Thyroid gland (tissue), 4 donors: ENCODE results near the gene HEATR5A. TPM values are rescaled to one million over a fixed set of nuclear protein-coding genes. Genes with fewer than 3 reads are reported as not detected.

Experiments
- DNase-seq, 2 donors: peaks; one replicate each; pipeline ENCODE4 v3.0.0-alpha.2; 2019
- H3K27ac ChIP-seq, 3 donors: fragments of 200-600 bp; sonication (generic); 1 replicate in 2 of 3; 2 replicates in 1 of 3; pipeline ENCODE4 v1.5.1; 2016 to 2019; ENCODE audit warnings: mild to moderate bottlenecking in 1 of 3, moderate library complexity in 1 of 3
- H3K27me3 ChIP-seq: fragments of 200-600 bp; sonication (generic); one replicate; pipeline ENCODE4 v1.5.1; 2019
- H3K36me3 ChIP-seq, 2 donors: fragments of 200-600 bp; sonication (generic); one replicate each; pipeline ENCODE4 v1.5.1; 2016 to 2019
- H3K4me1 ChIP-seq, 2 donors: fragments of 200-600 bp; sonication (generic); one replicate each; pipeline ENCODE4 v1.5.1; 2017 to 2019
- H3K4me3 ChIP-seq, 3 donors: fragments of 200-600 bp; sonication (generic); replicated peaks in 1 of 3; 1 replicate in 2 of 3; 2 replicates in 1 of 3; pipeline ENCODE4 v1.5.1; 2016; ENCODE audit warnings: mild to moderate bottlenecking in 1 of 3
- H3K9me3 ChIP-seq: fragments of 200-600 bp; sonication (generic); one replicate; pipeline ENCODE4 v1.5.1; 2017
- POLR2A ChIP-seq, 2 donors: fragments of 450-650 bp; IDR thresholded peaks; one replicate each; pipeline ENCODE4 v1.6.1; 2017; ENCODE audit warnings: antibody characterized with exemption in 2 of 2, mild to moderate bottlenecking in 2 of 2, moderate library complexity in 1 of 2
- WGBS, 2 donors: methylation state at CpG; one replicate each; pipeline ENCODE4 v1.1.5; 2017; 5-methylcytosine and 5-hydroxymethylcytosine counted together
- intact Hi-C: fragments of 100-400 bp; cut with DNase I; formaldehyde crosslinking; loops from one replicate; pipeline ENCODE4 v1.15.1; 2023
- total RNA-seq, 4 donors: library from RNA; depleted of rRNA; stranded (reverse); fragments of >200 nt; gene quantifications; one replicate each; pipeline ENCODE4 v1.2.3, GENCODE V29; 2016
- TF ChIP-seq, protein P1 (sequence below), 6 experiments: fragments of 200-600 bp in 3 of 6; fragments of 450-650 bp in 3 of 6; sonication (generic) in 3 of 6; IDR thresholded peaks; one replicate each; pipeline ENCODE4 v1.5.1; 2016 to 2019; ENCODE audit warnings: antibody characterized with exemption in 6 of 6, mild to moderate bottlenecking in 2 of 6, inconsistent platforms in 1 of 6, moderate library complexity in 1 of 6

HEATR5A gene
- total RNA-seq, 4 donors from 2014 or later, result 31.0 to 46.3 (median 40.5) TPM

GRCh38 chr14:31326111-31326510 lies 94.2 kb downstream of the HEATR5A start:
- Histone ChIP-seq H3K4me1 (peaks cover under 1 to 4% of the 10 kb centered on the region in 2 donors), H3K27me3 (no peaks in the 10 kb centered on the region), H3K27ac (no peak overlapping the region), H3K4me3 (no peak overlapping the region), H3K36me3 (no peaks in the 10 kb centered on the region), H3K9me3 (no peaks in the 10 kb centered on the region)
- DNase-seq, result no peak
- intact Hi-C loops, result no loop called here
- no peak for TF ChIP-seq POLR2A (IDR thresholded peaks at IDR 0.05)
- TF ChIP-seq, protein P1, sequence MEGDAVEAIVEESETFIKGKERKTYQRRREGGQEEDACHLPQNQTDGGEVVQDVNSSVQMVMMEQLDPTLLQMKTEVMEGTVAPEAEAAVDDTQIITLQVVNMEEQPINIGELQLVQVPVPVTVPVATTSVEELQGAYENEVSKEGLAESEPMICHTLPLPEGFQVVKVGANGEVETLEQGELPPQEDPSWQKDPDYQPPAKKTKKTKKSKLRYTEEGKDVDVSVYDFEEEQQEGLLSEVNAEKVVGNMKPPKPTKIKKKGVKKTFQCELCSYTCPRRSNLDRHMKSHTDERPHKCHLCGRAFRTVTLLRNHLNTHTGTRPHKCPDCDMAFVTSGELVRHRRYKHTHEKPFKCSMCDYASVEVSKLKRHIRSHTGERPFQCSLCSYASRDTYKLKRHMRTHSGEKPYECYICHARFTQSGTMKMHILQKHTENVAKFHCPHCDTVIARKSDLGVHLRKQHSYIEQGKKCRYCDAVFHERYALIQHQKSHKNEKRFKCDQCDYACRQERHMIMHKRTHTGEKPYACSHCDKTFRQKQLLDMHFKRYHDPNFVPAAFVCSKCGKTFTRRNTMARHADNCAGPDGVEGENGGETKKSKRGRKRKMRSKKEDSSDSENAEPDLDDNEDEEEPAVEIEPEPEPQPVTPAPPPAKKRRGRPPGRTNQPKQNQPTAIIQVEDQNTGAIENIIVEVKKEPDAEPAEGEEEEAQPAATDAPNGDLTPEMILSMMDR (IDR thresholded peaks at IDR 0.05), result peak in 1 of 6 experiments; percentile 17

GRCh38 chr14:31323419-31323818 lies 96.9 kb downstream of the HEATR5A start:
- 71 to 93% methylated on average over 2 of the region's 2 CpGs for WGBS, 2 donors
- Histone ChIP-seq H3K36me3 (no peaks in the 10 kb centered on the region), H3K27me3 (no peaks in the 10 kb centered on the region), H3K9me3 (no peaks in the 10 kb centered on the region), H3K4me1 (peaks cover 23 to 25% of the 10 kb centered on the region in 2 donors), H3K4me3 (no peak overlapping the region), H3K27ac (no peak overlapping the region)
- intact Hi-C loops, result no loop called here
- no peak for DNase-seq
- TF ChIP-seq POLR2A (IDR thresholded peaks at IDR 0.05), result no peak
- TF ChIP-seq, protein P1 (IDR thresholded peaks at IDR 0.05), result no peak

- peak in 1 of 2 donors; percentile 3 for DNase-seq
- Histone ChIP-seq H3K4me1 (peaks cover 23 to 25% of the 10 kb centered on the region in 2 donors), H3K27me3 (no peaks in the 10 kb centered on the region), H3K9me3 (no peaks in the 10 kb centered on the region), H3K27ac (peak overlapping the region; percentile 75 to 78 (median 77)), H3K36me3 (no peaks in the 10 kb centered on the region), H3K4me3 (no peak overlapping the region)
- WGBS, 2 donors, result 87 to 88% methylated on average over 14 of the region's 14 CpGs
- TF ChIP-seq, protein P1 (IDR thresholded peaks at IDR 0.05), result no peak
- TF ChIP-seq POLR2A (IDR thresholded peaks at IDR 0.05), result no peak
- intact Hi-C loops, result no loop called here
Observed at GRCh38 chr14:31320922-31321766, 99.2 kb downstream of the HEATR5A start.

DNA sequence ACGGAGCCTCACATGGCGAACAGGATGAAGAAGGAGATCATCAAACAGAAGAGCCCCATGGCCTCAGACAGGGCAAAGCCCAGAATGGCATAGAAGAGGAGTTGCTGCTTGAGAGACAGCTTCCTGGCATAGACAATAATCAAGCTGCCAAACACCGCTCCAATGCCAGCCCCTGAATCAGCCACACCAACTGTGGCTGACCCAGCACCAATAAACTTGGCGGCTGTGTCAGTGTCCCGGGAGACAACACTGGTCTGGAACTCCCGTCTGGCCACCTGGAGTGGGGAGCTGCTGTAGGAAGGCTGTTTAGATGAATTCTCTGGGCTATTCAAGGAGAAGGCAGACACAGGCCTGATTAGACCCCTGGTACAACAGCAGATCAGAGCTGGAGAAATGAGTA lies 100.1 kb downstream of the HEATR5A start:
- no peak for TF ChIP-seq POLR2A (IDR thresholded peaks at IDR 0.05)
- TF ChIP-seq, protein P1 (IDR thresholded peaks at IDR 0.05), result no peak
- H3K4me1 ChIP-seq, result peaks cover 23 to 25% of the 10 kb centered on the region in 2 donors
- no peaks in the 10 kb centered on the region for H3K27me3 ChIP-seq
- H3K27ac ChIP-seq, result peak overlapping the region; percentile 75 to 78 (median 77)
- no peak overlapping the region for H3K4me3 ChIP-seq
- no peaks in the 10 kb centered on the region for H3K36me3 ChIP-seq
- intact Hi-C loops, result no loop called here
- DNase-seq, result peak; percentile 55 to 76
- no peaks in the 10 kb centered on the region for H3K9me3 ChIP-seq
- 49 to 60% methylated on average over 4 to 6 of the region's 6 CpGs for WGBS, 2 donors

DNA sequence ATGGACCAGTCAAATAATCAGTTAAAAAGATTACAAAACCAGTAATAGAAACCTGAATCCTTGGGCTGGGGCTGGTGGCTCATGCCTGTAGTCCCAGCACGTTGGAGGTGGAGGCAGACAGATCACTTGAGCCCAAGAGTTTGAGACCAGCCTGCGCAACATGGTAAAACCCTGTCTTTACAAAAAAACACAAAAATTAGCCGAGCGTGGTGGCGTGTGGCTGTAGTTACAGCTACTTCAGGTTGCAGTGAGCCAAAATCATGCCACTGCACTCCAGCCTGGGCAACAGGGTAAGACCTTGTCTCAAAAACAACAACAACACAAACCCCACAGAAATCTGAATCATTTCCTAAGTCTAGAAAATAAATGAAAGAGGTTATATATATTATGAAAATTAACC lies 100.6 kb downstream of the HEATR5A start:
- Histone ChIP-seq H3K27ac (peak overlapping the region; percentile 75 to 78 (median 77)), H3K4me3 (no peak overlapping the region), H3K36me3 (no peaks in the 10 kb centered on the region), H3K9me3 (no peaks in the 10 kb centered on the region), H3K4me1 (peaks cover 23 to 25% of the 10 kb centered on the region in 2 donors), H3K27me3 (no peaks in the 10 kb centered on the region)
- DNase-seq, result peak; percentile 78 to 87
- 31 to 48% methylated on average over 5 of the region's 5 CpGs for WGBS, 2 donors
- TF ChIP-seq, protein P1 (IDR thresholded peaks at IDR 0.05), result no peak
- TF ChIP-seq POLR2A (IDR thresholded peaks at IDR 0.05), result no peak
- intact Hi-C loops, result no loop called here
